CD4-positive, alpha-beta T cell treated with Interleukin-21 for 1 hour (primary cell): Measurements from ENCODE around the gene BLNK.

Source experiments
- DNase-seq: peaks from one replicate; pipeline ENCODE4 v3.0.0-alpha.2; 2020

The BLNK gene

GRCh38 chr10:96287392-96288105 lies 16.2 kb upstream of the BLNK start:
- DNase-seq, result no peak

GRCh38 chr10:96285331-96285752 lies 14.0 kb upstream of the BLNK start:
- DNase-seq, result no peak

GRCh38 chr10:96283756-96284155 lies 12.4 kb upstream of the BLNK start:
- no peak for DNase-seq

GRCh38 chr10:96283351-96283750 lies 12.0 kb upstream of the BLNK start:
- no peak for DNase-seq

GRCh38 chr10:96281444-96282029 lies 10.2 kb upstream of the BLNK start:
- DNase-seq, result no peak

- no peak for DNase-seq
Measured at GRCh38 chr10:96280859-96281258, 9.5 kb upstream of the BLNK start.

GRCh38 chr10:96279191-96279641 lies 7.8 kb upstream of the BLNK start:
- no peak for DNase-seq

GRCh38 chr10:96276831-96277230 lies 5.5 kb upstream of the BLNK start:
- no peak for DNase-seq

- DNase-seq, result no peak
Measured at GRCh38 chr10:96276426-96276825, 5.1 kb upstream of the BLNK start.

GRCh38 chr10:96275685-96276418 lies 4.5 kb upstream of the BLNK start:
- DNase-seq, result no peak

GRCh38 chr10:96272316-96273280 lies 1.2 kb upstream of the BLNK start:
- DNase-seq, result no peak

- no peak for DNase-seq
Measured at GRCh38 chr10:96270571-96270970, 798 bp downstream of the BLNK start.

- DNase-seq, result no peak
Measured at GRCh38 chr10:96269438-96270300, 1.7 kb downstream of the BLNK start.

- no peak for DNase-seq
Measured at GRCh38 chr10:96268341-96268909, 2.9 kb downstream of the BLNK start.

GRCh38 chr10:96267234-96267705 lies 4.1 kb downstream of the BLNK start:
- DNase-seq, result no peak

- DNase-seq, result no peak
Measured at GRCh38 chr10:96266118-96266770, 5.1 kb downstream of the BLNK start.

GRCh38 chr10:96264938-96265337 lies 6.4 kb downstream of the BLNK start:
- DNase-seq, result no peak

GRCh38 chr10:96263669-96264068 lies 7.7 kb downstream of the BLNK start:
- no peak for DNase-seq

GRCh38 chr10:96263176-96263575 lies 8.2 kb downstream of the BLNK start:
- no peak for DNase-seq

- no peak for DNase-seq
Measured at GRCh38 chr10:96261930-96262329, 9.4 kb downstream of the BLNK start.

- no peak for DNase-seq
Measured at GRCh38 chr10:96261132-96261531, 10.2 kb downstream of the BLNK start.
